GM06990 (cell line): ENCODE results near the gene MPND.

ENCODE experiments used
- DNase-seq: peaks from one replicate; pipeline ENCODE4 v3.0.0-alpha.2; 2011; ENCODE audit not compliant: insufficient read length; ENCODE audit errors: extremely low read depth
- H3K27me3 ChIP-seq: replicated peaks from 2 replicates; pipeline ENCODE4 v1.6.0; 2011; ENCODE audit warnings: low read length; ENCODE audit not compliant: control insufficient read depth, insufficient read depth
- H3K36me3 ChIP-seq: 2 replicates; pipeline ENCODE4 v1.5.1; 2011; ENCODE audit warnings: low read length; ENCODE audit not compliant: control insufficient read depth, insufficient read depth
- H3K4me3 ChIP-seq: replicated peaks from 2 replicates; pipeline ENCODE4 v1.5.1; 2011; ENCODE audit warnings: low read depth, mild to moderate bottlenecking, control low read depth, low read length
- TF ChIP-seq, protein P1 (sequence below): IDR thresholded peaks from 2 replicates; pipeline ENCODE4 v1.5.1; 2011; ENCODE audit warnings: low read length, control low read depth, mild to moderate bottlenecking, inconsistent platforms; ENCODE audit not compliant: insufficient read depth, poor library complexity, severe bottlenecking

The MPND gene

DNA sequence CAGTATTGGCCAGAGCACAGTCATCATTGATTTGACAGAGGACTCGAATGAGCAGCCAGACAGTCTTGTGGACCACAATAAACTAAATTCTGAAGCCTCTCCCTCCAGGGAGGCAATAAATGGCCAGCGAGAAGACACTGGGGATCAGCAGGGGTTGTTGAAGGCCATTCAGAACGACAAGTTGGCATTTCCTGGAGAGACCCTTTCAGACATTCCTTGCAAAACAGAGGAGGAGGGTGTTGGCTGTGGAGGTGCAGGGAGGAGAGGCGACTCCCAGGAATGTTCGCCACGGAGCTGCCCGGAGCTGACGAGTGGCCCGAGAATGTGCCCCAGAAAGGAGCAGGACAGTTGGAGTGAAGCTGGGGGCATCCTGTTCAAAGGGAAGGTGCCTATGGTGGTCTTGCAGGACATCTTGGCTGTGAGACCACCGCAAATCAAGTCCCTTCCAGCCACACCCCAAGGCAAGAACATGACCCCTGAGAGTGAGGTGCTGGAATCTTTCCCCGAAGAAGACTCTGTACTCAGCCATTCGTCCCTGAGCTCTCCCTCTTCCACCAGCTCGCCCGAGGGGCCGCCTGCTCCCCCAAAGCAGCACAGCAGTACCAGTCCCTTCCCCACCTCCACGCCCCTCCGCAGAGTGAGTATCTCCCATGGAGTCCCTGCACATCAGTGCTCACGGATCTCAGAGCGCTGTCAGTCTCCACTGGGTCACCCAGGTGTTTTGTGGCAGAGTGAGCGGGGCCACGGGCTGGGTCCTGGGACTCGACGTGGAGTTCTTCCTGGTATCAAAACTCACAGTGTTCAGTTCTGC lies 66.0 kb downstream of the MPND start:
- TF ChIP-seq, protein P1, sequence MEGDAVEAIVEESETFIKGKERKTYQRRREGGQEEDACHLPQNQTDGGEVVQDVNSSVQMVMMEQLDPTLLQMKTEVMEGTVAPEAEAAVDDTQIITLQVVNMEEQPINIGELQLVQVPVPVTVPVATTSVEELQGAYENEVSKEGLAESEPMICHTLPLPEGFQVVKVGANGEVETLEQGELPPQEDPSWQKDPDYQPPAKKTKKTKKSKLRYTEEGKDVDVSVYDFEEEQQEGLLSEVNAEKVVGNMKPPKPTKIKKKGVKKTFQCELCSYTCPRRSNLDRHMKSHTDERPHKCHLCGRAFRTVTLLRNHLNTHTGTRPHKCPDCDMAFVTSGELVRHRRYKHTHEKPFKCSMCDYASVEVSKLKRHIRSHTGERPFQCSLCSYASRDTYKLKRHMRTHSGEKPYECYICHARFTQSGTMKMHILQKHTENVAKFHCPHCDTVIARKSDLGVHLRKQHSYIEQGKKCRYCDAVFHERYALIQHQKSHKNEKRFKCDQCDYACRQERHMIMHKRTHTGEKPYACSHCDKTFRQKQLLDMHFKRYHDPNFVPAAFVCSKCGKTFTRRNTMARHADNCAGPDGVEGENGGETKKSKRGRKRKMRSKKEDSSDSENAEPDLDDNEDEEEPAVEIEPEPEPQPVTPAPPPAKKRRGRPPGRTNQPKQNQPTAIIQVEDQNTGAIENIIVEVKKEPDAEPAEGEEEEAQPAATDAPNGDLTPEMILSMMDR, result no peak
- no peak overlapping the region for H3K4me3 ChIP-seq
- peaks cover 18% of the 10 kb centered on the region for H3K36me3 ChIP-seq
- DNase-seq, result no peak
- no peaks in the 10 kb centered on the region for H3K27me3 ChIP-seq
